Measurements from ENCODE around the gene NAP1L4. TPM values are rescaled to one million over a fixed set of nuclear protein-coding genes. Genes with fewer than 3 reads are reported as not detected.
A peak's percentile ranks its signal among the peaks of the same experiment; 100 is the strongest.

NAP1L4 gene
- total RNA-seq, 2 experiments from 2014 or later = 262 to 285 TPM

- peaks cover 89% of the 10 kb centered on the region for H3K36me3 ChIP-seq (ENCODE audit: insufficient read depth, low read length)
- H3K4me3 ChIP-seq (ENCODE audit: low read length) = no peak overlapping the region
- DNase-seq (peak in 12 of 14 experiments; percentile 22 to 72 (median 38)), ATAC-seq (ENCODE audit: poor library complexity) (peak; percentile 89)
- Mint-ChIP-seq H3K4me3 (no peak overlapping the region), H3K36me3 (ENCODE audit: low read depth) (peaks cover 84% of the 10 kb centered on the region), H3K27me3 (no peaks in the 10 kb centered on the region), H3K27ac (peak overlapping the region; percentile 63), H3K9me3 (no peaks in the 10 kb centered on the region), H3K4me1 (ENCODE audit: low read depth) (peaks cover 30% of the 10 kb centered on the region)
- H3K9me3 ChIP-seq (ENCODE audit: control insufficient read depth in 1 of 2, insufficient read depth in 1 of 2, low read length in 2 of 2) = no peaks in the 10 kb centered on the region
- no peak overlapping the region for H3K27ac ChIP-seq (ENCODE audit: low read depth in 1 of 2, low read length in 2 of 2)
- ChIA-PET POLR2A (interaction anchor here (1.0 to 2.1 kb wide), 4 partner anchors 12 to 54 kb away, joined by 3 to 12 read pairs (median 8); partner anchors contain the start of gene NAP1L4), CTCF (interaction anchor here (0.8 to 3.4 kb wide), 7 partner anchors 12 to 54 kb away, joined by 3 to 22 read pairs (median 4); no protein-coding TSS in a partner anchor)
- TF ChIP-seq CTCF (IDR thresholded peaks at IDR 0.05) = peak; percentile 67
- no peaks in the 10 kb centered on the region for H3K27me3 ChIP-seq (ENCODE audit: control insufficient read depth in 1 of 2, insufficient read depth in 2 of 2, low read length in 2 of 2)
- intact Hi-C loops (cut with DNase I, micrococcal nuclease) = loop anchor here in 1 of 2 experiments (1.0 to 5.0 kb wide), 3 partner anchors 20 to 180 kb away; partner anchors contain the start of gene MRGPRG
- H3K4me1 ChIP-seq (ENCODE audit: insufficient read depth, low read length) = peaks cover 19% of the 10 kb centered on the region
These were observed 45.2 kb upstream of the NAP1L4 start for GRCh38 chr11:3037040-3037944.

- DNase-seq = peak in 2 of 14 experiments; percentile 23 to 38
- Mint-ChIP-seq H3K36me3 (ENCODE audit: low read depth) (peaks cover 85% of the 10 kb centered on the region), H3K9me3 (no peaks in the 10 kb centered on the region), H3K4me3 (peak overlapping the region; percentile 27), H3K4me1 (ENCODE audit: low read depth) (peaks cover 32% of the 10 kb centered on the region), H3K27ac (peak overlapping the region; percentile 63), H3K27me3 (no peaks in the 10 kb centered on the region)
- no peaks in the 10 kb centered on the region for H3K9me3 ChIP-seq (ENCODE audit: control insufficient read depth in 1 of 2, insufficient read depth in 1 of 2, low read length in 2 of 2)
- peak; percentile 40 for ATAC-seq (ENCODE audit: poor library complexity)
- intact Hi-C loops (cut with DNase I, micrococcal nuclease) = loop anchor here in 1 of 2 experiments (2.0 to 5.0 kb wide), 2 partner anchors 20 to 181 kb away; partner anchors contain the start of gene MRGPRG
- no peak for TF ChIP-seq CTCF (IDR thresholded peaks at IDR 0.05)
- H3K4me3 ChIP-seq (ENCODE audit: low read length) = no peak overlapping the region
- H3K27me3 ChIP-seq (ENCODE audit: control insufficient read depth in 1 of 2, insufficient read depth in 2 of 2, low read length in 2 of 2) = no peaks in the 10 kb centered on the region
- peaks cover 83% of the 10 kb centered on the region for H3K36me3 ChIP-seq (ENCODE audit: insufficient read depth, low read length)
- CTCF ChIA-PET = interaction anchor here (0.8 to 2.3 kb wide), 3 partner anchors 40 to 55 kb away, joined by 3 to 10 read pairs (median 3); no protein-coding TSS in a partner anchor
- peaks cover 19% of the 10 kb centered on the region for H3K4me1 ChIP-seq (ENCODE audit: insufficient read depth, low read length)
- no peak overlapping the region for H3K27ac ChIP-seq (ENCODE audit: low read depth in 1 of 2, low read length in 2 of 2)
- POLR2A ChIA-PET = interaction anchor here (0.9 to 2.1 kb wide), 4 partner anchors 13 to 55 kb away, joined by 3 to 12 read pairs (median 8); no protein-coding TSS in a partner anchor
These were observed 44.3 kb upstream of the NAP1L4 start for GRCh38 chr11:3036419-3036818.

GRCh38 chr11:3035333-3035732 lies 43.2 kb upstream of the NAP1L4 start:
- no peaks in the 10 kb centered on the region for H3K27me3 ChIP-seq (ENCODE audit: control insufficient read depth in 1 of 2, insufficient read depth in 2 of 2, low read length in 2 of 2)
- H3K36me3 ChIP-seq (ENCODE audit: insufficient read depth, low read length) = peaks cover 72% of the 10 kb centered on the region
- ChIA-PET CTCF (interaction anchor here (2.3 kb wide), 1 partner anchor 56 kb away, joined by 10 read pairs; no protein-coding TSS in a partner anchor), POLR2A (interaction anchor here (0.9 to 1.2 kb wide), 3 partner anchors 12 to 59 kb away, joined by 3 to 8 read pairs (median 3); no protein-coding TSS in a partner anchor)
- H3K4me1 Mint-ChIP-seq (ENCODE audit: low read depth) = peaks cover 42% of the 10 kb centered on the region
- H3K4me3 Mint-ChIP-seq = no peak overlapping the region
- H3K4me3 ChIP-seq (ENCODE audit: low read length) = no peak overlapping the region
- DNase-seq (no peak), ATAC-seq (ENCODE audit: poor library complexity) (no peak)
- H3K27me3 Mint-ChIP-seq = no peaks in the 10 kb centered on the region
- peaks cover 19% of the 10 kb centered on the region for H3K4me1 ChIP-seq (ENCODE audit: insufficient read depth, low read length)
- H3K9me3 Mint-ChIP-seq = no peaks in the 10 kb centered on the region
- H3K9me3 ChIP-seq (ENCODE audit: control insufficient read depth in 1 of 2, insufficient read depth in 1 of 2, low read length in 2 of 2) = no peaks in the 10 kb centered on the region
- no peak overlapping the region for H3K27ac Mint-ChIP-seq
- H3K27ac ChIP-seq (ENCODE audit: low read depth in 1 of 2, low read length in 2 of 2) = no peak overlapping the region
- intact Hi-C loops (cut with DNase I, micrococcal nuclease) = loop anchor here in 1 of 2 experiments (5.0 kb wide), 1 partner anchor 182 kb away; the partner anchor contains the start of gene MRGPRG
- H3K36me3 Mint-ChIP-seq (ENCODE audit: low read depth) = peaks cover 85% of the 10 kb centered on the region
- no peak for TF ChIP-seq CTCF (IDR thresholded peaks at IDR 0.05)
